MM.1S (cell line): ENCODE results near the gene TTLL3.

Experiments used
- CTCF ChIP-seq: fragments of 300-600 bp; sonication (generic); IDR thresholded peaks from 2 replicates; pipeline ENCODE4 v1.5.1; 2016; ENCODE audit warnings: antibody characterized with exemption, low read length, mixed read lengths
- EZH2 ChIP-seq: fragments of 300-600 bp; sonication (generic); optimal IDR thresholded peaks from 2 replicates; pipeline ENCODE3; 2017; ENCODE audit warnings: low read depth, mild to moderate bottlenecking, antibody characterized with exemption, low read length, mixed read lengths
- EZH2phosphoT487 ChIP-seq: fragments of 300-600 bp; sonication (generic); IDR thresholded peaks from 2 replicates; pipeline ENCODE4 v1.6.1; 2018; ENCODE audit warnings: antibody characterized with exemption, low read length

DNA sequence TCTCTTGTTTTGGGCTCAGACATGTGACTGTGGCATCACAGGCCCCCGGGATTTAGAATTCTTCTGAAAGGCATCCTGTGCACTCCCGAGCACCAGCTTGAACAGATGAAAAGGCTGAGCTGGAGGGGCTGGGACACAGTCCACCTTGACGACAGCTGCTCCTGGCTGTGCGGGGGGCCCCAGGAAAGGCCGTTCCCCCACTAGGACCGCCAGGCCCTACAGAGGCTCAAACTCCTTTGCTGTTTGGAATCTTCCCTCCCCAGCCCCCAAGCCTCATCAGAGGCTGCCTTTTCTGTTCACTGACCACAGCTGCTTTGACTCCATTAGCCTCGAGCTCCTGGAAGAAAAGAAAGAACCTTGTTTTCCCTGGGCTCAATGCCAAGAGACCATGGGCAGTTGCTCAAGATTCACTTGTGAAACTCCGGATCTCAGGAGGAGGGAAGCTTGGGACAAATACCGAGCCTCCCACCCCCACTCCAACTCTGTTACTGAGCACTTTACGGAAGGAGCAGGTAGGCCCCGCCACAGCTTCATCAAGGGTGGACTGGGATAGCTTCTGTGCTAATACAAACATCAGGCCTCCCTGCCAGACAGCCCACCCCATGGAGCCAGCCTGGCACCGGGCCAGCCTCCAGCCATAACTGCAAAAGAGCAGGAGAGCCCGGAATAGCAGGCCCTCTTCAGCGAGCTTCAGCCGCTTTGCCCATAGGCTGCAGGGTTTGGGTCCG is 54.3 kb downstream of the TTLL3 start:
- TF ChIP-seq CTCF (no peak), EZH2phosphoT487 (no peak), EZH2 (no peak)
